GM23248 (cell line): ENCODE measurements around the gene TENT4A.

Source experiments
- EZH2 ChIP-seq: fragments of 200-600 bp; sonication (generic); IDR thresholded peaks from 2 replicates; pipeline ENCODE4 v1.6.1; 2018; ENCODE audit warnings: antibody characterized with exemption, mild to moderate bottlenecking; ENCODE audit not compliant: insufficient read depth, poor library complexity, severe bottlenecking
- EZH2phosphoT487 ChIP-seq: fragments of 200-600 bp; sonication (generic); IDR thresholded peaks from 2 replicates; pipeline ENCODE4 v1.6.1; 2018; ENCODE audit warnings: antibody characterized with exemption, moderate library complexity, mild to moderate bottlenecking, low read depth; ENCODE audit not compliant: insufficient read depth

- no peak for TF ChIP-seq EZH2phosphoT487
- no peak for TF ChIP-seq EZH2
Observed at GRCh38 chr5:6772886-6773285, 59.7 kb downstream of the TENT4A start.
